Motor neuron (in vitro differentiated cells): Measurements from ENCODE around the gene EFNA5. TPM values are rescaled to one million over a fixed set of nuclear protein-coding genes. Genes with fewer than 3 reads are reported as not detected.

ENCODE experiments used
- ATAC-seq, 8 experiments: fragments of 200-7000 bp; cut with Tn5 transposase; replicated peaks in 6 of 8; 2 replicates each; pipeline ENCODE4 v1.8.0; 2021; ENCODE audit warnings: mild to moderate bottlenecking in 8 of 8, moderate library complexity in 8 of 8
- H3K27ac ChIP-seq, 2 donors: fragments of 250-450 bp; sonication (Bioruptor Pico); 2 replicates each; pipeline ENCODE4 v1.9.0; 2021; ENCODE audit warnings: antibody characterized with exemption in 2 of 2, mild to moderate bottlenecking in 2 of 2, moderate library complexity in 1 of 2
- H3K4me1 ChIP-seq, 2 donors: fragments of 250-450 bp; sonication (Bioruptor Pico); replicated peaks in 1 of 2; 2 replicates each; pipeline ENCODE4 v1.6.1; 2021; ENCODE audit warnings: antibody characterized with exemption in 2 of 2, mild to moderate bottlenecking in 2 of 2, moderate library complexity in 1 of 2
- H3K4me3 ChIP-seq, 5 donors: fragments of 250-450 bp; sonication (Bioruptor Pico); 2 replicates each; pipeline ENCODE4 v1.9.0; 2021; ENCODE audit warnings: antibody characterized with exemption in 5 of 5, mild to moderate bottlenecking in 5 of 5, moderate library complexity in 4 of 5
- WGBS, 10 experiments: fragments of 450-650 bp; shearing (Covaris generic); methylation state at CpG; one replicate each; pipeline ENCODE4 v1.0.0; 2022; 5-methylcytosine and 5-hydroxymethylcytosine counted together
- in situ Hi-C, 9 experiments: fragments of 400-800 bp; cut with MboI; loops; one replicate each; pipeline ENCODE4 v1.15.0; 2021; ENCODE audit warnings: low sequenced_read_pairs in 9 of 9, low pct_unique_long_range_greater_than_20kb in 2 of 9; ENCODE audit not compliant: unreplicated experiment in 9 of 9
- total RNA-seq, 8 experiments: library from RNA; unstranded; fragments of 300-600 nt; gene quantifications; 2 replicates each; pipeline versions ENCODE4 v1.2.3 to v1.2.4, GENCODE V29; 2022

Gene EFNA5
- total RNA-seq, 8 experiments from 2014 or later: 8.5 to 88.6 (median 10.5) TPM

GRCh38 chr5:107539726-107540330 lies 130.9 kb downstream of the EFNA5 start:
- in situ Hi-C loops: no loop called here
- Histone ChIP-seq H3K4me1 (peaks cover 18 to 24% of the 10 kb centered on the region in 2 donors), H3K27ac (no peak overlapping the region), H3K4me3 (no peak overlapping the region)
- WGBS, 10 experiments: 92 to 100% (median 97%) methylated on average over 2 to 4 of the region's 4 CpGs; no CpG with 5 or more reads in 6 of the 10 experiments
- ATAC-seq: peak in 1 of 8 experiments; percentile 69

- H3K4me1 ChIP-seq: peaks cover 20 to 32% of the 10 kb centered on the region in 2 donors
These were observed 131.8 kb downstream of the EFNA5 start for GRCh38 chr5:107538805-107539445.

DNA sequence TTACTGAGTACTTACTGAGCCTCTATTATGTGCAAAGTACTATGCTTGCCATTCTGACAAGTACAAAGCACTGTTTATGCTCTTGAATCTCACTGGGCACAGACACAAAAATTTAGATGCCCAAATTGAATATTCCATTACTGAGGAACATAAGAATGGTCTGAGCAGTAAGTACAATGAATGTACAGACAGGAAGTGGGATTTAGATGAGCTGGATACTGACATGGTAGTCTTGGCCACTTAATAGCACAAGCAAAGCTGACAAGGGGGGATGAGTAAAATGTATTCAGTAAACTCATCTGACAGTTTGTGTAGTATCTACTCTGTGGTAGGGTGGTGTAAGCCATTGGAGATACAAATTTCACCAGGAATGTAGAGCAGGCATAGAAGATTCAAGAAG lies 132.4 kb downstream of the EFNA5 start:
- in situ Hi-C loops: no loop called here
- no peak overlapping the region for H3K27ac ChIP-seq
- H3K4me3 ChIP-seq: no peak overlapping the region
- peak in 2 of 8 experiments; percentile 12 to 15 for ATAC-seq
- H3K4me1 ChIP-seq: peaks cover 24 to 36% of the 10 kb centered on the region in 2 donors

More at GRCh38 chr5:107538805-107539445, 131.8 kb downstream of the EFNA5 start:
- in situ Hi-C loops: no loop called here
- Histone ChIP-seq H3K27ac (no peak overlapping the region), H3K4me3 (no peak overlapping the region)
- WGBS, 10 experiments: 8 to 83% (median 49%) methylated on average over 1 to 5 of the region's 5 CpGs; no CpG with 5 or more reads in 1 of the 10 experiments
- ATAC-seq: peak in 6 of 8 experiments; percentile 33 to 87 (median 57)

- in situ Hi-C loops: no loop called here
- ATAC-seq: no peak
These were observed 134.9 kb downstream of the EFNA5 start for GRCh38 chr5:107535849-107536248.

DNA sequence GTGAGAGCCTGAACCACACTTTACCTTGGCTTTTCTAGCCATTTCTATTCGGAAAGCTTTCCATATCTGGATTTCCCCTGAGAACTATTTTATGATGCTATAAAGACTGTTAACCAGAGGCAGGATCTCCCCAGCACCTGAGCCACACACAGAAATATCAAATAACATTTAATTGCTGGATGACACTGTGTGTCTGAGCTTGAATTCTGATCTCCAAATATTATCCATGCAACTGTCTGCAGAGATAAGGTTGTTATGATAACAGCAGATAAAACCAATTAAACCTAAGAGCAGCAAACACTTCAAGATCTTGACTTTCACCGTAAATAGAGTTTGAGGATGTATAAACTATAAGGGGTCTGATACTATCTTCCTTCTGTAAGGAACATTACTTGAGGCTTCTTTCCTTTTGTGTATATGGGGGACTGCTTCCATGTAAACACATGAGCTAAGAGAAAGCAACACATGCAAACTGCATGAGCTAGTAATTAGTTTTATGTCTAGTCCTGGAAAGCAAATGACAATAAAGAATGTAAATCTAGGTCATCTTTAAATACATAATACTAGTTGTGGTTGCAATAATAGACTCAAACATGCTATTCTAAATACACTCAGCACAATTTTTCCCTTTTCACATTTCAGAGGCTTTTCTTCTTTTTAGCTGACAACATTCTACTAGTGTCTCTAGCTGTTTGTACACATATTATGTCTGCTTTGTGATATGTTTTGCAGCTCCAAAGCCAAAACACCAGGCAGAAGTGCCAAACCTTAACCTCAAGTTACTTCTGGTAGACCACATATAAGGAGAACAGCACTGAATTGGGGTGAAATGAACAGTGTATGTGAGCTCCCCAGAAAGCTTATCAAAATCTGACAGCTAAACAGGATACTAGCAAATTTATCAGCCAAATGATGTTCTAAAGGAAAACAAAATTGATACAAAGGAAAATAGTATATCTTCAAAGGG lies 136.5 kb downstream of the EFNA5 start:
- in situ Hi-C loops: no loop called here
- ATAC-seq: peak in 4 of 8 experiments; percentile 12 to 40 (median 38)
- WGBS, 10 experiments: 56 to 100% (median 86%) methylated on average over 1 to 2 of the region's 2 CpGs; no CpG with 5 or more reads in 2 of the 10 experiments
- Histone ChIP-seq H3K4me3 (no peak overlapping the region), H3K27ac (peak overlapping the region; percentile 33 to 47), H3K4me1 (peaks cover 36 to 54% of the 10 kb centered on the region in 2 donors)

More at GRCh38 chr5:107535849-107536248, 134.9 kb downstream of the EFNA5 start:
- WGBS, 10 experiments: 75 to 100% (median 100%) methylated on average over 1 of the region's 1 CpG; no CpG with 5 or more reads in 2 of the 10 experiments
- H3K4me3 ChIP-seq: no peak overlapping the region
- no peak overlapping the region for H3K27ac ChIP-seq
- peaks cover 43 to 46% of the 10 kb centered on the region in 2 donors for H3K4me1 ChIP-seq

DNA sequence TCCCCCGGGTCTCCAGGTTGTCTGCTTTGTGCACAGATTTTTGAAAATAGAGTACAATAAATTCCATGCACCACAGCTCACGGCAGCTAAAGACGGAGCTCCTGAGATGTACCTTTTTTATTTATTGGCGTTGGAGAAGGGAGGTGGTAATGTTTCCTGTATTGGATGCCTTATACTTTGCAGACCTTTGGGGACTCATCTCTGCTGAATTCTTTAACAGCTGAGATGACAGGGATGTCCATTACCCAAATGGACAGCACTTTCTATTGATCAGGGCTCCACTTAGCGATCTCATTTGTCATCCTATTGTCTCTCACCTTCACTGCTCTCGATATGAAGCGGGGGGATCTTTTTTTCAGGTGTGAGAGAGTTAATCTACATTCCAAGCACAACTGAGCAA lies 137.8 kb downstream of the EFNA5 start:
- H3K4me1 ChIP-seq: peaks cover 30 to 54% of the 10 kb centered on the region in 2 donors
- WGBS, 10 experiments: 50 to 100% (median 76%) methylated on average over 2 to 5 of the region's 7 CpGs; no CpG with 5 or more reads in 1 of the 10 experiments
- ATAC-seq: peak in 5 of 8 experiments; percentile 30 to 70 (median 57)
- no peak overlapping the region for H3K4me3 ChIP-seq
- H3K27ac ChIP-seq: peak overlapping the region in 1 of 2 donors; percentile 65
- in situ Hi-C loops: no loop called here

- ATAC-seq: peak in 5 of 8 experiments; percentile 51 to 77 (median 59)
- WGBS, 10 experiments: 67 to 100% (median 85%) methylated on average over 1 to 9 of the region's 10 CpGs
- Histone ChIP-seq H3K4me1 (peaks cover 30 to 51% of the 10 kb centered on the region in 2 donors), H3K27ac (peak overlapping the region; percentile 17 to 65), H3K4me3 (no peak overlapping the region)
- in situ Hi-C loops: no loop called here
These were observed 138.4 kb downstream of the EFNA5 start for GRCh38 chr5:107532169-107532878.

- peak in 3 of 8 experiments; percentile 5 to 42 (median 31) for ATAC-seq
- 61 to 100% (median 87%) methylated on average over 1 to 7 of the region's 7 CpGs; no CpG with 5 or more reads in 2 of the 10 experiments for WGBS, 10 experiments
- Histone ChIP-seq H3K4me3 (no peak overlapping the region), H3K27ac (peak overlapping the region; percentile 65 to 88), H3K4me1 (peaks cover 30 to 51% of the 10 kb centered on the region in 2 donors)
- in situ Hi-C loops: no loop called here
These were observed 139.4 kb downstream of the EFNA5 start for GRCh38 chr5:107531308-107531707.

DNA sequence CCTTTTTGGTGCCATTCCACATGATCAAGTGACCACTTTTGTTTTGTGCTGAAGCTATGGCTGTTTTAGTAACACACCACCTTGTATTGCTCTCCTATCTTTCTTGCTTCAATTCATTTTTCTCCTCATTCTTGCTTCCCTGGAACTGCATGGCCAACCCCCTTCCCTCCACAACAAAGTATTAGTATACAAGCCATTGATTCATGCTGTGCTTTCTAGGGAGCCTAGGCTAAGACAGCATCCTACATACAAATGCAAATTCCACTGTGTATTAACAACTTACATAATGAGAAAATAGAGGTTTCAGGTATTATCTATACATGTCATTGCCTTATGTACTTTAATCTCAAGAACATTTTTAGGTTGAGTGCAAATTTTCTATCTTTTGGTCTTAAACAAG lies 141.1 kb downstream of the EFNA5 start:
- in situ Hi-C loops: no loop called here
- Histone ChIP-seq H3K4me3 (no peak overlapping the region), H3K27ac (no peak overlapping the region), H3K4me1 (peaks cover 30 to 46% of the 10 kb centered on the region in 2 donors)
- no peak for ATAC-seq

DNA sequence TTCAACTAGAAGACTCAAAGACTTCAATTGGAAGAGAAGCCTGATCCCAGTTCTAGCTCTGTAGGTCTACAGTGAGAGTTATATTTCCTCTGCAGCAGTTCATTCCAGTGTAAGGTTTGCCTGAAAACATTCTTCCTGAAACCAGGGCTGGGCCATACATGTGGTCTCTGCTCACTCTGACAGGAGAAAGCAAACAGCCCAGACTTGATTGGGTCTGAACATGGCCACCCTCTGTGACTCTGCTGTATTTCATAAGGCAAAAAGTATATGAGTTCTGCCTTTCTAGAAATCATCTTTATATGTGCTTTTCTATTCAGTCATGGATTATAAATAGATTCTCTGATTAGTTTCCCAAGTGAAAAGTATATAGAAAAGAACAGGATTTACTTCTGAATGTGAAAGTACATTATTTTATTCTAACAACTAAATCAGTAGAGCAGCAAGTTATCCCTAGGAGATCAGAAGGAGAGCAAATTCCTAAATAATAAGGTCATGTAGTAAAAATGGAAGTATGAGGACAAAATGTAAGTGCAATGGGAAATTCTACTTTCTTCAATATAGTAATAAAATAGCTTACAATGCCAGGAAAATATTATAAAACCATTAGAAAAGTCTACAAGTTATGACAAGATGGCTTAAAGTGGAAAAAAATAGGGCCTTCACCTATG lies 144.3 kb downstream of the EFNA5 start:
- H3K27ac ChIP-seq: no peak overlapping the region
- H3K4me3 ChIP-seq: no peak overlapping the region
- in situ Hi-C loops: no loop called here
- peak in 2 of 8 experiments; percentile 56 to 86 for ATAC-seq
- H3K4me1 ChIP-seq: peaks cover 5 to 14% of the 10 kb centered on the region in 2 donors

GRCh38 chr5:107524111-107524510 lies 146.6 kb downstream of the EFNA5 start:
- Histone ChIP-seq H3K27ac (no peak overlapping the region), H3K4me1 (peaks cover 11 to 14% of the 10 kb centered on the region in 2 donors), H3K4me3 (no peak overlapping the region)
- no peak for ATAC-seq
- in situ Hi-C loops: no loop called here
- WGBS, 10 experiments: 33 to 100% (median 85%) methylated on average over 1 to 2 of the region's 2 CpGs; no CpG with 5 or more reads in 2 of the 10 experiments
